Hair follicle dermal papilla cell (primary cell): ENCODE results near the gene EID3. TPM values are rescaled to one million over a fixed set of nuclear protein-coding genes. Genes with fewer than 3 reads are reported as not detected.

Source experiments
- total RNA-seq: library from RNA; depleted of rRNA; stranded (reverse); fragments of >200 nt; gene quantifications from 2 replicates; pipeline ENCODE4 v1.2.3, GENCODE V29; 2012

Gene EID3
- 10.3 and 13.5 TPM in 2 replicates for total RNA-seq

DNA sequence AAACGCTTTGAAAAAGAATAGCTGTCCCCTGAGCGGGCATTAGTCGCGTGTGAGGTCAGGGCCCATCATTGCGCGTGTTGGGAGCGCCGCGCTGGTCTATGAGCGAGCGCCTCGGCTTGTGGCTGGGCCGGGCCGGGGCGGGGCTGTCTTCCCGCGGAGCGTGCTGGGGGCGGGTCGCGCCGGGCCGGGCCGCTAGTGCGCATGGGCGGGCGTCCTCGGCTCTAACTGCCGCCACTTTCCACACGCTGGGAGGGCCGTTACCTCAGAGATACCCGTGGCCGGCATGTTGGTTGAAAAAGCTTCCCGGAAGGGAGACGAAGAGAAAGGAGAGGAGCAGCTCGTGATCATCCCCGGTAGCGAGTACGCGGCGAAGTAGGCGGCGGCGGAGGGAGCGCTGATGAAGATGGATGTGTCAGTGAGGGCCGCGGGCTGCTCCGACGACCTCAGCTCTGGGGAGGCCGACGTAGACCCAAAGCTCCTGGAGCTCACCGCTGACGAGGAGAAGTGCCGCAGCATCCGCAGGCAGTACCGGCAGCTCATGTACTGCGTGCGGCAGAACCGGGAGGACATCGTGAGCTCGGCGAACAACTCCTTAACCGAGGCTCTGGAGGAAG is at the start of gene EID3:
Gene EID3 (plus strand): TSS at position 202 of the 614 bp plus-strand sequence. CDS start 196 bp downstream, at position 398.

Other genes starting within 250 kb of the EID3 start
- 19.7 and 26.4 TPM in 2 replicates for gene HCFC2, start 239.2 kb upstream of the EID3 start, total RNA-seq
- gene NFYB, start 165.5 kb upstream of the EID3 start, total RNA-seq: 15.4 and 16.5 TPM in 2 replicates
- gene TXNRD1, start 88.0 kb upstream of the EID3 start, total RNA-seq: 217 and 248 TPM in 2 replicates
- gene CHST11, start 153.2 kb downstream of the EID3 start, total RNA-seq: 7.4 and 15.7 TPM in 2 replicates